HL-60 (cell line): ENCODE results near the gene SETBP1.
"Not testable (repeated sequence)": the region's sequence is repeated elsewhere in the genome, so short reads cannot be mapped to it uniquely, and the experiment has no call there.

ENCODE experiments used
- DNase-seq, 2 experiments: peaks; one replicate each; pipeline ENCODE4 v3.0.0-alpha.2; 2010 to 2020; ENCODE audit warnings: low read depth in 1 of 2, low spot score in 1 of 2
- H3K27ac ChIP-seq: fragments of 250-450 bp; sonication (Bioruptor Pico); replicated peaks from 2 replicates; pipeline ENCODE4 v1.5.1; 2020; ENCODE audit warnings: mild to moderate bottlenecking, moderate library complexity
- H3K27me3 ChIP-seq: fragments of 250-450 bp; sonication (Bioruptor Pico); 2 replicates; pipeline ENCODE4 v1.5.1; 2021; ENCODE audit warnings: mild to moderate bottlenecking, moderate library complexity; ENCODE audit not compliant: insufficient read depth, poor library complexity, severe bottlenecking
- H3K4me3 ChIP-seq: replicated peaks from 2 replicates; pipeline ENCODE4 v1.5.1; 2011; ENCODE audit warnings: mild to moderate bottlenecking, control low read depth, low read length; ENCODE audit not compliant: insufficient read depth
- CTCF ChIP-seq: IDR thresholded peaks from one replicate; pipeline ENCODE4 v1.5.1; 2011; ENCODE audit warnings: low read length, control low read depth, inconsistent platforms; ENCODE audit not compliant: insufficient read depth
- GABPA ChIP-seq: IDR thresholded peaks from 2 replicates; pipeline ENCODE4 v1.6.1; 2012; ENCODE audit warnings: low read depth
- POLR2AphosphoS5 ChIP-seq: IDR thresholded peaks from 2 replicates; pipeline ENCODE4 v1.6.1; 2012; ENCODE audit warnings: low read depth
- REST ChIP-seq: IDR thresholded peaks from 2 replicates; pipeline ENCODE4 v1.6.1; 2012; ENCODE audit warnings: low read depth; ENCODE audit not compliant: insufficient replicate concordance
- SPI1 ChIP-seq: IDR thresholded peaks from 2 replicates; pipeline ENCODE4 v1.6.1; 2012; ENCODE audit warnings: low read depth, mild to moderate bottlenecking, borderline replicate concordance

The SETBP1 gene

GRCh38 chr18:44799382-44799906 is 118.8 kb downstream of the SETBP1 start:
- TF ChIP-seq REST (no peak), SPI1 (no peak), CTCF (no peak), POLR2AphosphoS5 (no peak), GABPA (no peak)
- no peak for DNase-seq
- H3K27ac ChIP-seq = no peak overlapping the region
- no peak overlapping the region for H3K4me3 ChIP-seq
- no peaks in the 10 kb centered on the region for H3K27me3 ChIP-seq

DNA sequence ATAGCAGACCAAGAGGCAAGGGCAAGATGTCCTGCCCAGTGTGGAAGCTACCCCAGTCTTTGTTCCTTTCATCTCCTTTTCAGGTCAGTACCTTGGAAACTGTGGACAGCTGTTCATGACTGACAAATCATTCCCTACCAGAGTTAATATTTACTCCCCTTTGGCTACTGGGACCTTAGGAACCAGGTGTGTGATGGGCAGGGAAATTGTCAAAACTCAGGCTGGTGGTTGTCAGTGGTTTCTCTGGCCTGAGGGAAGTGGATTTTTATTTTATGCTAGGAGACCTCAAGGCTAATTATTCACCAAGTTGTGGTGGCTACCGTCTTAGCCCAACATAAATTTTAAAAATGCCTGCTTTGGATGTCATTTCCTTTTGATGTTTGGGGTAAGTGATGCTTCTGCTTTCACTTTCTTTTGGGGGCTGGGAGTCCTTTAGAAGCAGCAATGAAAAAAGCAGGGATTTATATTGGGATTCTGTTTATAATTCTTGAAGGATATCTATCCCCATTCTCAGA is 119.3 kb downstream of the SETBP1 start:
- no peaks in the 10 kb centered on the region for H3K27me3 ChIP-seq
- no peak overlapping the region for H3K4me3 ChIP-seq
- TF ChIP-seq SPI1 = no peak
- no peak for TF ChIP-seq REST
- no peak for TF ChIP-seq POLR2AphosphoS5
- no peak for DNase-seq
- H3K27ac ChIP-seq = no peak overlapping the region

DNA sequence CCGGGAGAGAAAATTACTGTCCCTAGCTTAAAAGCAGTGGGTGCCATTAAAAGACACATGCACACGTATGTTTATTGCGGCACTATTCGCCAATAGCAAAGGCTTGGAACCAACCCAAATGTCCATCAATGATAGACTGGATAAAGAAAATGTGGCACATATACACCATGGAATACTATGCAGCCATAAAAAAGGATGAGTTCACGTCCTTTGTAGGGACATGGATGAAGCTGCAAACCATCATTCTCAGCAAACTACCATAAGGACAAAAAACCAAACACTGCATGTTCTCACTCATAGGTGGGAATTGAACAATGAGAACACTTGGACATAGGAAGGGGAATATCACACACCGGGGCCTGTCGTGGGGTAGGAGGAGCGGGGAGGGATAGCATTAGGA is 120.1 kb downstream of the SETBP1 start:
- not testable (repeated sequence) for H3K27ac ChIP-seq, H3K27me3 ChIP-seq, DNase-seq, H3K4me3 ChIP-seq

DNA sequence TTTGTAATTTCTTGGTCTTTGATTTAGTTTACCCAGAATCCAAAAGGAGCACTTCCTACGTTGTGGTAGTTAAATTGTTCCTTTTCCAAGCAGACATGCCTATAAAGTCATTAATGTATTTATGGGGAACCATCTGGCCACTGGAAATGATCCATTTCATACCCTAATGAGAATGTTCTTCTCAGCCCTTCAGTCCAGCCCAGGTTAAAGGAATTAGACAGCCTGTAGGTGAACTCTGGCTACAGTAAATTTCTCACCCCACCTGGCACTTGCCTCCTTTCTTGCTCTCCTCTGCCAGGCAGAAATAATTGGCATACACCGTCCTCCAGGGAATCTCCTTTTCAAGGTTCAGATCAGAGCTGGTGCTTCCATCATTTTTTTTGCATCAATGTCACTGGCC is 121.1 kb downstream of the SETBP1 start:
- TF ChIP-seq CTCF (no peak), SPI1 (no peak), GABPA (no peak), POLR2AphosphoS5 (no peak)
- no peak for DNase-seq
- H3K4me3 ChIP-seq = no peak overlapping the region
- peaks cover 2% of the 10 kb centered on the region for H3K27me3 ChIP-seq
- no peak overlapping the region for H3K27ac ChIP-seq

GRCh38 chr18:44802508-44802907 is 121.8 kb downstream of the SETBP1 start:
- DNase-seq = no peak
- no peak overlapping the region for H3K4me3 ChIP-seq
- H3K27ac ChIP-seq = no peak overlapping the region
- H3K27me3 ChIP-seq = peaks cover 2% of the 10 kb centered on the region
- TF ChIP-seq CTCF (no peak), GABPA (no peak), POLR2AphosphoS5 (no peak), REST (no peak), SPI1 (no peak)
